NCI-H1417 (cell line): Measurements from ENCODE around the gene ITGAL.
"Not testable (repeated sequence)": the region's sequence is repeated elsewhere in the genome, so short reads cannot be mapped to it uniquely, and the experiment has no call there.

Source experiments
- DNase-seq, 3 experiments: peaks; one replicate each; lab custom pipeline; 2025; lab: John Stamatoyannopoulos, UW

The ITGAL gene

DNA sequence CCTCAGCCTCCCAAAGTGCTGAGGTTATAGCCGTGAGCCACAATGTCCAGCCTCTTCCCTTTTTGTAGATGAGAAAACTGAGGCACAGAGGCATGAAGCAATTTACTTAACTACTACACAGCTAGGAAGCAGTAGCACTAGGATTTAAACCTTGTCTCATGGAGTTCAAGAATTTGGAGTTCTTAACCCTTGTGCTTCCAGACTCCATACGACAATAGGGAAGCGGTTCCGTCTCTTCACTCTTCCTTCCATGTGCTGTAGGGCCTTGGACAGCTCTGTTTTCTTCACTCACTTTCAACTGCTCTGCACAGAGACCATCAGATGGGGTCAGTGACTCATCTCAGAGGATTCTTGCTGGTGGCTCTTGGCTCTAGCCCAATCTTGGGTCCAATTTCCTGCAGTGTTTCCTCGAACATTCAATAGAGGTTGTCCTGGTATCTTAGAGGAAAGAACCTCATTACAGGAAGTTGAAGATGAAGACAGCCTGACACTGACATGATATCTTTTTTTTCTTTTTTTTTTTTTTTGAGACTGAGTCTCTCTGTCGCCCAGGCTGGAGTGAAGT is 19.3 kb downstream of the ITGAL start:
- DNase-seq = no peak

GRCh38 chr16:30493941-30494488 is 21.5 kb downstream of the ITGAL start:
- no peak for DNase-seq

- peak in 1 of 3 experiments; percentile 22 for DNase-seq
These were observed 22.2 kb downstream of the ITGAL start for GRCh38 chr16:30494709-30495108.

DNA sequence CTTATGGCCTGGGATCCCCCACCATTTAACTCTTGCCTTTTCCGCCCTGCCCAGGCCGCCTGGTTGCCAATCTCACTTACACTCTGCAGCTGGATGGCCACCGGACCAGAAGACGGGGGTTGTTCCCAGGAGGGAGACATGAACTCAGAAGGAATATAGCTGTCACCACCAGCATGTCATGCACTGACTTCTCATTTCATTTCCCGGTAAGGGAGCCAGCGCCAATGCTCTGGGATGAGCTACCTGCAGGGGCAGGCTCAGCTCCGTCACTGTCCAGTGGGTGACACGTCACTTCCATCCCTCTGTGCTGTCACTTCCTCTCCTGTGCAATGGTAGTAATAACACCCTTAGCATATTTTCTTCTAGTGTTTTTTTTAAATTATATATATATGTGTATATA is 26.7 kb downstream of the ITGAL start:
- no peak for DNase-seq

DNA sequence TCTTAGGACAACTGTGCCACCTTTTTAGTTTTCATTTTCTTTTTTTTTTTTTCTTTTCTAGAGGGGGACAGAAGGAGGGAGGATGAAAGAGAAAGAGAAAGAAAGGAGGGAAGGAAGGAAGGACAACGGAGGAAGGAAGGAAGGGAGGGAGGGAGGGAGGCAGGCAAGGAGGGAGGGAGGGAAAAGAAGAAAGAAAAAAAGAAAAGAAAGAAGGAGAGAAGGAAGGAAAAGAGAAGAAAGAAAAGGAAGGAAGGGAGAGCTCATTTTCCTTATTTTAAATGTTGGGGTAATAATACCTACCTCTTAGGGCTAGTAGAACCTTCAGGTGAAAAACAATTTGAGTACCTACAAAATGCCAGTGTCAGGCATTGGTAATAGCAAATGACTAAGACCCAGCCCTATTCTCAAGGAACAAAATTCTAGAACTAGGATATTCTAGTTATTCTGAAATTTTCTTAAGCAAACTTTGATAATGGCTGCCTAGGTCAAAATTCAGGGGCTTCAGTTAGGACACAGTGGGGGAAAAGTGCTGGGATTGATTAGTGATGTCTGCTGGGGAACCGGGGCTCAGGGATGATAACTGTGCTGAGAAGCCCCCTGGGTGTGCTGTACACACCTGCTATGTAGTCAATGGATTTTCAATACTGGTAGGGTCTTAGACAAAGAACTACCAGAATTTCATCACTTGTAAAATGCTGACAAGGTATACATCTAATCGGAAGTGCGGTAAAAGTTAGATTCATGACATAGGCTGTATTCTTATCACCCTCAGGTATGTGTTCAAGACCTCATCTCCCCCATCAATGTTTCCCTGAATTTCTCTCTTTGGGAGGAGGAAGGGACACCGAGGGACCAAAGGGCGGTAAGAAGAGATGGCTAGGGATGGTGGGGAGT is 31.1 kb downstream of the ITGAL start:
- DNase-seq = no peak

DNA sequence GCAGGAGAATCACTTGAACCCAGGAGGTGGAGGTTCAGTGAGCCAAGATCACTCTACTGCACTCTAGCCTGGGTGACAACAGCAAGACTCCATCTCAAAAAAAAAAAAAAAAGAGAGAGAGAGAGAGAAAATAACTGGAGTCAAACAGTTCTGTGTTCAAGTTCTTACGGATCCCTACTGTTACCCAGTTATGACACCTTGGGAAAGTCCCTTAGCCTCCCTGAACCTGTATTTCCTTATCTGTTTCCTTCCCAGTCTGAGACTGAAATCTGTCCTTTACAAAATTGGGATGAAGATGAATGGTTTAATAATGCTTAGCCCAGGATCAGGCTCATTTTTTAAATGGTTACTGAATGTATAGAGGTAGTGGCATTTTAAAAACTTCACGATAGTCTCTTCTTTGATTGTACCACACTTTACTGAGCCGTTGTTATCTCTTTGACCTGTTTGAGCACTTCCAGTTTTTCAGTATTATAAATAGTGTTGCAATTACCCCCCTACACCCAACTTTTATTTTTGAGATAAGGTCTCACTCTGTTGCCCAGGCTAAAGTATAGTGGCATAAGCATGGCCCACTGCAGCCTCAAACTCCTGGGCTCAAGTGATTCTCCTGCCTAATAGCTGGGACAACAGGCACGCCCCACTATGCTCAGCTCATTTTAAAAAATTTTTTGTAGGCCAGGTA is 36.7 kb downstream of the ITGAL start:
- DNase-seq = no peak

GRCh38 chr16:30510376-30510938 is 37.9 kb downstream of the ITGAL start:
- no peak for DNase-seq

- DNase-seq = no peak
These were observed 39.0 kb downstream of the ITGAL start for GRCh38 chr16:30511509-30511908.

DNA sequence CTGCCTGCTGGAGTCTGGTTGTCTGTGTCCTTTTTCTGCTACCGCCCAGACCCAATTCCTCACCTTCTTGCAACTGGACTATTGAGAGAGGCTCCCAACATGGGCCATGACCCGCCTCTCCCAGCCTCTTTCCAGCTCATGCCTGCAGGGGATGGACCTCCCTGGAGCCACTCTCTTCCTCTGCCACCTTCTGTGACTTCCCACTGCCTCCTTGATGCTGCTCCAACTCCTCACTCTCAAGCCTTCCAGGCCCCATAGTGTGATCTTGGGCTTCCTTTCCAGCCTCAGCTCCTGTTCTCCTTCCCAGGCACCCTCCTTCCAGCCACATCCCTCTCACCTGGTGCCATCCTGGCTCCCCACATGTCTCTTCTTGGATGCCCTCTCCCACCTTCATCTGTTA is 42.7 kb downstream of the ITGAL start:
- DNase-seq = no peak

- DNase-seq = no peak
These were observed 46.0 kb downstream of the ITGAL start for GRCh38 chr16:30518552-30518951.

GRCh38 chr16:30519120-30520049 is 46.8 kb downstream of the ITGAL start:
- DNase-seq = no peak

- DNase-seq = no peak
These were observed 48.9 kb downstream of the ITGAL start for GRCh38 chr16:30521476-30521872.

DNA sequence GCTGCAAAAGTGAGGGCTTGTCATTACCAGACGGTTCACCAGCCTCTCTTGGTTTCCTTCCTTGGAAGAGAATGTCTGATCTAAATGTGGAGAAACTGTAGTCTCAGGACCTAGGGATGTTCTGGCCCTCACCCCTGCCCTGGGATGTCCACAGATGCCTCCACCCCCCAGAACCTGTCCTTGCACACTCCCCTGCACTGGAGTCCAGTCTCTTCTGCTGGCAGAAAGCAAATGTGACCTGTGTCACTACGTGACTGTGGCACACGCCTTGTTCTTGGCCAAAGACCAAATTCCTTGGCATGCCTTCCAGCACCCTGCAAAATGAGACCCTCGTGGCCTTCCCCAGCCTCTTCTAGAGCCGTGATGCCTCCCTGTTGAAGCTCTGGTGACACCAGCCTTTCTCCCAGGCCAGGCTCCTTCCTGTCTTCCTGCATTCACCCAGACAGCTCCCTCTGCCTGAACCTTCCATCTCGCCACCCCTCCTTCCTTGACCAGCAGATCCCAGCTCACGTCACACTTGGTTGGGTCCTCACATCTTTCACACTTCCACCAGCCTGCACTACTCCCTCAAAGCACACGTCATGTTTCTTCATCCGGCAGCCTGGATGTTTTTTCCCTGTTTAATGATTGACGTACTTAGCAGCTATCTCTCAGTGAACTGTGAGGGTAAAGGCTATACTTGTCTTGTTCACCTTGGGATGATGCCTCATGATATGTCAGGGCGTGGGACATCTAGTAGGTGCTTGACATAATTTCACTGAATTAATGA is 49.5 kb downstream of the ITGAL start:
- no peak for DNase-seq

- not testable (repeated sequence) for DNase-seq
These were observed 50.3 kb downstream of the ITGAL start for GRCh38 chr16:30522702-30523463.

- no peak for DNase-seq
These were observed 51.4 kb downstream of the ITGAL start for GRCh38 chr16:30523768-30524574.

- DNase-seq = no peak
These were observed 52.3 kb downstream of the ITGAL start for GRCh38 chr16:30524575-30525568.

DNA sequence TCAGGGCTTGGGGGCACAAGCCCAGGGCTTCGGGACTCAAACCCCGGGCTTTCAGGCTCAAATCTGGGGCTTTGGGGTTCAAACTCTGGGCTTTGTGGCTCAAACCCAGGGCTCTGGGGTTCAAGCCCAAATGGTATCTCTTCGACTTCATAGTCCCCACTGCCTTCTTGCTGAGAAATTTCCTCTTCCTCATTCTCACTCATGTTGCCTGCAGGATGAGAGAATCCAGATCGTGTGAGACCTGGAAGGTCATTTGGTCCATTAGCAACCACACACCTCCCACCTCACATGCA is 53.2 kb downstream of the ITGAL start:
- peak in 1 of 3 experiments; percentile 24 for DNase-seq
